Astrocyte (in vitro differentiated cells and primary cell): Measurements from ENCODE around the gene AP3S2.

Experiments used
- CTCF ChIP-seq: IDR thresholded peaks from 2 replicates; pipeline ENCODE4 v1.5.1; 2011; ENCODE audit warnings: low read depth, mild to moderate bottlenecking, inconsistent platforms, low read length, moderate library complexity; ENCODE audit not compliant: insufficient read depth
- EZH2 ChIP-seq: IDR thresholded peaks from 2 replicates; pipeline ENCODE4 v1.6.1; 2012; ENCODE audit warnings: mild to moderate bottlenecking, low read length, inconsistent platforms; ENCODE audit not compliant: insufficient read depth

GRCh38 chr15:89818287-89818686 lies 75.5 kb downstream of the AP3S2 start:
- TF ChIP-seq EZH2 (no peak), CTCF (no peak)
